Anterior cingulate cortex (tissue), 58 donors: ENCODE results near the gene PTPN12.
"Not testable (repeated sequence)": the region's sequence is repeated elsewhere in the genome, so short reads cannot be mapped to it uniquely, and the experiment has no call there.

Experiments used
- DNase-seq, 58 donors: peaks; one replicate each; lab custom pipeline; 2025; lab: John Stamatoyannopoulos, UW

Gene PTPN12

DNA sequence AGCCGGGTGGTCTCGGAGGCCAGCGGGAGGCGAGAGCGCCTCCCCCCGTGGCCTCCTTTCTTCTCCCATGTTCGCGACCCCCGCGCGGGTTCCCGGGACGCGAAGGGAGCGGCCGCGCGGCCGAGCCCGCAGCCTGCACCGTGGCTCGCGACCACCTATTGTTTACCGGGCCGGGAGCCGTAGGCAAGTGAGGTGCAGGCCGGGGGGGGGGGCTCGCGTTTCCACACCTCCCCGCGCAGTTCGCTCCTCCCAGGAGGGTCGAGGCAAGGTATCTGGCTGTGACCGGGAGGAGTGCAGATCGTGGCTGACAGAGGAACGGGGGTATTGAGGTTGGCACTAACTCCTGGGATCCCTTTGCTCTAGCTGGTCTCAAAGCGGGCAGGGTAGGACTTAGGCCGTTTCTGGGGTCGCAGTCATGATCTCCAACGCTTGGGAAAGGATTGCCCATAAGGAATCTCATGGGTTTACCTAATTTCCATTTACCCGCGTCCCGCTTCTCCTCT lies 734 bp downstream of the PTPN12 start:
- peak in 35 of 58 donors; percentile 2 to 68 (median 37) for DNase-seq

DNA sequence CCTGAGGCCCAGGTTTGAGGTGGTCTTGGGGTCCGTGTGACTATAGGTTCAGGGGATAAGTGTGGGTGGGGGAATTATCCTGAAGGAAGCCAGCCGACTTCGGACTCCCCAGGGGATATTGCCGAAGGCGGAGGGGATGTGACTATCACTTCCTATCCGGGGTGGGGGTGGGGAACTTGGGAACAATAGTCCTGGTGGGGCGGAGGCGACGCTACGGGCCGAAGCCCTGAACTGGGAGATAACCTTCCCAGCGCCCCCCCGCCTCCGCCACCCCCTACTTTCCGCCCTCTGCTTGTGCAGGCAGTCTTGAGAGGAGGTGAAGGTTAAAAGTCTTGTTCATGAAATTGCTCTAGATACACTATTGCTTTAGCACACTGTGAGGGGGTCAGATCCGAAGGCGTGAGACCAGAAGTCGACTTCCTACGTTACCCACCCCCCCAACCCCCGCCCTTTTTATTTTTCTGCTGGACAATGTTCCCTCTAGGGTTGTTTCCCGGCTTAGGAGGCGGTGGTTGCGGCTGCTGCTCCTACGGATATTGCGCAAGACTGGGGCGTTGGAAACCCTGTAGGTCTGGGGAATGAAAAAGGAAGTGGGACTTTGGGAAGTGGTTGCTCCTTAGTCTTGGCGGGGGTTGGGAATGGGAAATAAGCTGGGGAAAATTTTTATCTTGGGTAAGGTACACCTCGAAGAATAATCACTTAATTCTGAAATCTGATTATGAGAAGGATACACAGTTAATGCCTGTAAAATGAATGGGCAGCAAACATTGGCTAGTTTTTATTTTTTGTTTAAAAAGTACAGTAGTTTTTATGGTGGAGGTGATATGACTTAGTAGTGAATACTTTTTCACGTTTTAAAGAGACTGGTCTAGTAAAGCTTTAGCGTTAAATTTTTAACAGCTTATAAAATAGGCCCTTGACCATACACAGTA lies 1.5 kb downstream of the PTPN12 start:
- peak in 49 of 58 donors; percentile 4 to 72 (median 40) for DNase-seq

DNA sequence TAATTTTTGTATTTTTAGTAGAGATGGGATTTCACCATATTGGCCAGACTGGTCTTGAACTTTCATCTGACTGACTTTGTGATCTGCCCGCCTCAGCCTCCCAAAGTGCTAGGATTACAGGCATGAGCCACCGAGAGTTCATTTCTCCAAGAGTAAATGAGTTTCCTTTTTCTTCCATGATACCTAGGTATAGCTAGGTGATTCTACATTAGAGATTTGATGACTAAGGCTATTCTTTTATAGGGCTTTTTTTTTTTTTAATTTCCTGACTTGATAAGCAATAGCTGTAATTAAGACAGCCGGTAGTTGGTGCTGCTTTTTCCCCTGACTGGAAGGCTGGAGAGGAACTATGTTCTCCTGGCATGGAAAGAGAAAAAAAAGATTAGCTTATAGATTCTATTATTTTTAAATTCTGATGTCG lies 3.3 kb downstream of the PTPN12 start:
- no peak for DNase-seq

DNA sequence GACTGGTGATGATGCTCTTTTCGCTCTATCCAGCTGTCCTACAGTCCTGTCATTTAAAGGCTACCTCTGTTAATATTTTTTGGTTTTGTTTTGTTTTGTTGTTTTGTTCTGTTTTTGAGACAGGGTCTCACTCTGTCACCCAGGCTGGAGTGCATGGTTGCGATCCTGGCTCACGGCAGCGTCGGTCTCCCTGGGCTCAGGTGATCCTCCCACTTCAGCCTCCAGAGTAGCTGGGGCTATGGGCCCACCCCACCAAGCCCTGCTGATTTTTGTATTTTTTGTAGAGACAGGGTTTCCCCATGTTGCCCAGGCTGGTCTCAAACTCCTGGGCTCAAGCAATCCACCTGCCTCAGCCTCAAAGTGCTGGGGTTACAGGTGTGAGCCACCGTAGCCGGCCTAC lies 3.9 kb downstream of the PTPN12 start:
- not testable (repeated sequence) for DNase-seq

DNA sequence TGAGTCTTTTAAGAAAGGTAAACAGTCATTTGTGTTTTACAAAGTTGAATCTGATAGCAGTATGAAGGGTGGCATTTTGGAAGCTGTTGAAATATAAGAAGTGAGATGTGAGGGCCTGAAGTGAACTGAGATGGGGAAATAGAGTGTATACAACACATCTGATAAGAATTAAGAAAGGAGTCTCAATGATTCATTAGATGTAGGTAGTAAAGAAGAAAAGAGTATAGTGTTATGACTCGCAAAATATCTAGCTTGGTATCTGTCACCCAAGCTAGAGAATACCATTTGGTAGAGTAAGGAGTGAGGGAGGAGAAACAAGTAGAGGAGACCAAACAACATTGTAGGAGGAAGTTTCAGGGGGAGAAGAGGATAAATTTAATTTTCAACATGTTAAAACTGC lies 5.3 kb downstream of the PTPN12 start:
- DNase-seq = no peak

DNA sequence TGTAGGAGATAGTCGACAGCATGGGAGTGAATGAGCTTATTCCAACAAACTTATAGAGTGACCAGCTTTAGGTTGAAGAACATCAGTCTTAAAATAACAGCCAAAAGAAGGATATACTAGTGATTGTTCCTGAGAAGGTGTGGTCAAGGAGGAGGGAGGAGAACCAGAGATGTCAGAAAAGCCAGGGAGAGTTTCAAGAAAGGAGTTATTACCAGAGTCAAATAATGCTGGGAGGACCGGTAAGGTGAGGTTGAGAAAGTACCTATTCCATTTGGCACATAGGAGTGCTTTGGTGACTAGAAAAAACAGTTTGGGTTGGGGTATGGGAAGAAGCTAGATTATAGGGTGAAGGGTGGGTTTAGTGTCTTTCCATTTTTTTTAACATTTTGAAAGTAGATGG lies 5.8 kb downstream of the PTPN12 start:
- no peak for DNase-seq

DNA sequence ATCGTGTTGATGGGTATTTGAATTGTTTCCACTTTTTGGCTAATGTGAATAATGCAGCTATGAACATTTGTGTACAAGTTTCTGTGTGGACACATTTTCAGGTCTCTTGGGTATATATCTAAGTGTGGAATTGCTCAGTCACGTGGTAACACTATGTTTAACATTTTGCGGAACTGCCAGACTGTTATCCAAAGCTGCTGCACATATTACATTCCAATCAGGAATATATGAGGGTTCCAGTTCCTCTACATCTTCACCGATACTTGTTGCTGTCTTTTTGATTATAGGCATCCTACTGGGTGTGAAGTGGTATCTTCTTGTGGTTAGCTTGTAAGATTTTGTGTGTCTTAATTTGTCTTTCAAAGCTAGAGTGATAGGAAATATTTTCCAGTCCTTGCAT lies 6.8 kb downstream of the PTPN12 start:
- DNase-seq = no peak

DNA sequence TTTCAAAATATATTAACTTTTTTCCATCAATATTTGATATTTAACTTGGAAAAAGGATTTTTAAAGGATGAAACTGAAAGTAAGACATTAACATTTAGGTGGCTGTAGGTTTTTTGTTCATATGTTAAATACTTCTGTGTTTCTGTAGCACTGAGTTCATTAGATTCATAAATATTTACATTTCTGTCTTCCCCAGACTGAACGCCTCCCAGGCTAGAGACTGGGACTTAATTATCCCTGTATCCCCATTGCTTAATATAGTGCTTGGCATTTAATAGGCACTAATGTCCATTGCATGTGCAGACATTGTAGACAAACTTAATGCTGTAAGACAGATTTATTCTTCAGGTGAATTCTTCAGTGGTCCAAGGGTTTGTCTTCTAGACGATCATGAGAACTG lies 7.4 kb downstream of the PTPN12 start:
- DNase-seq = no peak

DNA sequence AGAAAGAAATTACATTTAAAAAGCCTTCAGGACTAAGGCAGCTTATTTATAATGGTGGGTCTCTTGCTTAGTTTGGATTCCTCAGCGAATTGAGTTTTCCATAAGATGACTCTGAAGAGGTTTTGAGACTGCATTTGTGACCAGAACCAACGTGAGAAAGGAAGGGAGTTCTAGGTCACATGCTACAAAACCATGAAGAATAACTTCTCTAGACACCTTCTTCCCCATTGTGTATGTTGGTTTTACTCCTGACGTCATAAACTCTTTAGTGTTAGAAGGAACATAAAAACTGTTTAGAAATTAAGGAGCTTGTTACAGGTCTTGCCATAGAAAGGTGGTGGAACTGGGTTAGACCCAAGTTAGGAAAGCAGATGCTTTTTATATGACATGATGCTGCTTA lies 11.1 kb downstream of the PTPN12 start:
- DNase-seq = no peak

DNA sequence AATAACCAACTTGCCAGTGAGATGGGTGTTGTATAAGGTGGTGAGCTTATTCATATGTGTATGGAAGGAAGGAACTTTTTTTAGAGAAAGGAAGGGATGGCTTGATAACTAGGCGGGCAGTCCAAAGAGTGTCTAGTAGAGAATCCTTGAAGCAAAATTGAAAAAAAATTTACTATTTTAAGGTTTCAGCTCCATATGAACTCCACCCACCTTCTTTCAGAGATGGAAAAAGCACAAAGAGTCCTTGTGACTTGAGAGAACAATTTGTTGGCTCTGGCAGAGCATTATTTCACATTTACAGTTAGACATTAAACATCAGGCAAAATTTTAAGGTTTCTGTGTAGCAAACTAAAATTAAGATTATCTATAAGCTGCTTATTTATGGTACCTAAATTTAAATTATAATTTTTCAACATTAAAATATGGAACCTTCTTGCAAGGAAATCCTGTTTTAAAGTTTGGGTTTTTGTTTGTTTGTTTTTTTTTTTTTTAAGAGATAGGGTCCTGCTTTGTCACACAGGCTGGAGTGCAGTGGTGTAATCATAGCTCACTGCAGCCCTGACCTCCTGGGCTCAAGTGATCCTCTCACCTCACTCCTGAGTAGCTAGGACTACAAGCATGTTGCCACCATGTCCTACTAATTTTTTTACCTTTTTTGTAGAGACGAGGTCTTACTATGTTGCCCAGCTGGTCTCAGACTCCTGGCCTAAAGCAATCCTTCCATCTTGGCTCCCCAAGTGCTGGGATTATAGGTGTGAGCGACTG lies 12.2 kb downstream of the PTPN12 start:
- peak in 1 of 58 donors; percentile 18 for DNase-seq

DNA sequence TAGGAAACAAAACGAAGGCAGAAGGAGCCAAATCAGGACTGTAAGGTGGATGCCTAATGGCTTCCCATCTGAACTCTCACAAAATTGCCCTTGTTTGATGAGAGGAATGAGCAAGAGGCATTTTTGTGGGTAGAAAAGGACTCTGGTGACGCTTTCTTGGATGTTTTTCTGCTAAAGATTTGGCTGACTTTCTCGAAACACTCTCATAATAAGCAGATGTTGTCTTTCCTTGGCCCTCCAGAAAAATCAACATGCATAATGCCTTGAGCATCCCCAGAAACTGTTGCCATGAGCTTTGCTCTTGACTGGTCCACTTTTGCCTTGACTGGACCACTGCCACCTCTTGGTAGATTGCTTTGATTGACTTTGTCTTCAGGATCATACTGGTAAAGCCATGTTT lies 13.5 kb downstream of the PTPN12 start:
- DNase-seq = no peak

DNA sequence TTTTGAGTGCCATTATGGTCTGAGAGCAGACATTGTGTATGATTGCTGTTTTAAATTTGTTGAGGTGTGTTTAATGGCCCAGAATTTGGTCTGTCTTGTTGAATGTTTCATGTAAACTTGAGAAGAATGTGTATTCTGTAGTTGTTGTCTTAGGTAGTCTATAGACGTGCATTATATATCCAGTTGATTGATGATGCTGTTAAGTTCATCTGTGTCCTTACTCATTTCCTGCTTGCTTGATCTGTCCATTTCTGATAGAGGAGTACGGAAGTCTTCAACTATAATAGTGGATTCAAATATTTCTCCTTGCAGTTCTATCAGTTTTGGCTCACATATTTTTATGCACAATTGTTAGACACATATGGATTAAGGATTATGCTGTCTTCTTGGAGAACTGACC lies 16.0 kb downstream of the PTPN12 start:
- DNase-seq = no peak

DNA sequence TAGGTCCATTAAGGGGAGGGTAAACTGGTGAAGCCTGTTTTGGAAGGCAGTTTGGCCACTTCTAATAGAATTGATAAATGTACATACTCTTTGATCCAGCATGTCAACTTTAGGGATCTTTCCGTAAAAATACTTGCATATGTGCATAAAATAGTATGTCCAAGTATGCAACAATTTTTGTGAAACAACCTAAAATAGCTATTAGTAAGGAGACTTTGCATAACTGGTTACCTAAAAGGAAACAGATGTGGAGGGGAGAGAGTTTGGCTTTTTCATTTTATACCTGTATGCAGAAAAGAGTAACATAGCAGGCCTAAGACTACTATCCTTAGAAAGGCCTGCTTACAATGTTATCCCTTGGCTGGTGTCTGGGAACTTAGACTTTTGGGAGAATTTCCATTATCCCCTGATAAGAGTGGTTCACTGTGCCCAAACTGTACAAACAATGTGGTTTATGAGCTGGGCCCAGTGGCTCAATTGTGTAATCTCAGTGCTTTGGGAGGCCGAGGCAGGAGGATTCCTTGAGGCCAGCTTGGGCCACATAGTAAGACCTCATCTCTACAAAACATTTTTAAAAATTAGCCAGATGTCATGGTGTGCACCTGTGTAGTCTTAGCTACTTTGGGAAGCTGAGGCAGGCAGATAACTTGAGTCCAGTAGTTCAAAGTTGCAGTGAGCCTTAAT lies 21.3 kb downstream of the PTPN12 start:
- DNase-seq = no peak

DNA sequence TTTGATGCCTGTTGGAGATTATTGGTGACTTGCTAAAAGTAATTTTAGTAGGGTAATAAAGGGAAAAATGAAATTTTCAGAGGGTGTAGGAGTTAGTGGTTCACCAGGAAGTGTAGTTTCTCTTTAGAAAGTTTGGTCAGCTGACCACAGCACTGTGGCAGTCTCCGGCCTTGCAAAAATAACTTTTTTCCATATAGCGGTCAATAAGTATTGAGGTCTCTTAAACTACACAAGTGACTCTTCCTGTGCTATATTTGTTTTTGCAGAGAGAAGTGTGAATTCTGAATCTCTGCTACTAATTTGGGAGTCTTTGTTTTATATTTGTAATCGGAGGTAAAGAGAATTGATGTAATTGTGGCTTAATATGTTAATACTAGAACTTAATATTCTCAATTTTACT lies 24.3 kb downstream of the PTPN12 start:
- no peak for DNase-seq

DNA sequence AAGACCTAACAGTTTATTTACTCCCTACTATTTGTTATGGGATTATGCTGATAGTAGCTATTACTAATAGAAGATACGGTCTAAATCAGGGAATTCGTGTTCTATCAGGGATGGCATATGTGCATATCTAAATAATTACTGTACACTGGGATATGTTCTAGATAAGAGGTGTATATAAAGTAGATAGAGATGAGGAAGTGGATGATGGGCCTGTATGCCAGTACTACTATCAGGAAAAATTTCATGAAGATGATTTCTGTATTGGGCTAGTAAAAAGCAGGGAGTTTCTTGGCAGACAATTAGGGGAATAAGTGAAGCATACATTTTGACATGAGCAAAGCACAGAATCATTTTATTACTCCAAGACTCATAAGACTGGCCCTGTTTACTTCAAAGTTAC lies 26.2 kb downstream of the PTPN12 start:
- no peak for DNase-seq

DNA sequence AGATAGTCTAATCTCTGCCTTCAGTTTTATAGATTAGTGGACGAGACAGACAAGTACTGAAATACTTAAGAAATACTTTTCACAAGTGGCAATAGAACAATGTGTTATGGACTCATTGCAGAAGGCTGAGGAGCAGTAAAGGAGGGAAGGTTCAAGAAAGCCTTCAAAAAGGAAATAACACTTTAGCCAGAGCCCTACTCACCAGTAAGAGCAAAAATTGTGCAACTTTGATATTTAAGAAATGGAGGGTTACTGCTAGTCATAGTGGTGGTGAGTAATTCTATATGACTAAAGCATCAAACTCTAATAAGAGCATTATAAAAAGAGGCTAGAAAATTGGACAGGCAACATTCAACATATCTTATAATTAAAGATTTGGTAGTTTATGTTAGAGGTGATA lies 28.8 kb downstream of the PTPN12 start:
- DNase-seq = no peak

DNA sequence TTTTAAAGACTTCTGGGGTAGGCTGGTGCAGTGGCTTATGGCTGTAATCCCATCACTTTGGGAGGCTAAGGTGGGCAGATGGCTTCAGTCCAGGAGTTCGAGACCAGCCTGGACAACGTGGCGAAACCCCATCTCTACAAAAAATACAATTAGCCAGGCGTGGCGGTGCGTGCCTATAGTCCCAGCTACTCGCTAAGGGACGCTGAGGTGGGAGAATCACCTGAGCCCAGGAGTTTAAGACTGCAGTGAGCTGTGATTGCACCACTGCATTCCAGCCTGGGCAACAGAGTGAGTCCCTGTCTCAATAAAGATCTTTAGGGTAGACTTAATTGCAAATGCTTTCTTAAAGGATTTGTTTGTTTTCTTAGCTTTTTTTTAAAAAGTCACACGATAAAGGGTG lies 29.3 kb downstream of the PTPN12 start:
- DNase-seq = no peak

DNA sequence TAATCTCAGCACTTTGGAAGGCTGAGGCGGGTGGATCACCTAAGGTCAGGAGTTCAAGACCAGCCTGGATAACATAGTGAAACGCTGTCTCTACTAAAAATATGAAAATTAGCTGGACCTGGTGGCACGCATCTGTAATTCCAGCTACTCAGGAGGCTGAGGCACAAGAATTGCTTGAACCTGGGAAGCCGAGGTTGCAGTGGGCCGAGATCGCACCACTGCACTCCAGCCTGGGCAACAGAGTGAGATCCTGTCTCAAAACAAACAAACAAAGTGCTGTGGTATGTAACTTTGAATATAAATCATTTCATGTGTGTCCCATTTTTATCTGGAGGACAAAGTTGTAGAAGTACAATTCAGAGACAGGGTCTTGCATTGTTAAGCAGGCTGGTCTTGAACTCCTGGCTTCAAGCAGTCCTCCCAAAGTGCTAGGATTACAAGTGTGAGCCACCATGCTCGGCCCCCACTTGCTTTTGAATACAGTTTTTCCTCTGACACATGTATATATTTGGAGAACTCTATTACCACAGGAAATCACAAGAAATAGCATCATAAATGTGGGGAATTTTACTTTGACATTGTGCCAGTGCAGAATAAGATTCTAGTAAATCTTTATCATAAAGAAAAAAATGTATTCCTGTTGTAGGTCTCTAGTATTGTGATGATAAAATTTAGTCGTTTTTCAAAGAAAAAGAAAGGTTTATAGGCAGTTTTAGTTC lies 32.6 kb downstream of the PTPN12 start:
- no peak for DNase-seq

DNA sequence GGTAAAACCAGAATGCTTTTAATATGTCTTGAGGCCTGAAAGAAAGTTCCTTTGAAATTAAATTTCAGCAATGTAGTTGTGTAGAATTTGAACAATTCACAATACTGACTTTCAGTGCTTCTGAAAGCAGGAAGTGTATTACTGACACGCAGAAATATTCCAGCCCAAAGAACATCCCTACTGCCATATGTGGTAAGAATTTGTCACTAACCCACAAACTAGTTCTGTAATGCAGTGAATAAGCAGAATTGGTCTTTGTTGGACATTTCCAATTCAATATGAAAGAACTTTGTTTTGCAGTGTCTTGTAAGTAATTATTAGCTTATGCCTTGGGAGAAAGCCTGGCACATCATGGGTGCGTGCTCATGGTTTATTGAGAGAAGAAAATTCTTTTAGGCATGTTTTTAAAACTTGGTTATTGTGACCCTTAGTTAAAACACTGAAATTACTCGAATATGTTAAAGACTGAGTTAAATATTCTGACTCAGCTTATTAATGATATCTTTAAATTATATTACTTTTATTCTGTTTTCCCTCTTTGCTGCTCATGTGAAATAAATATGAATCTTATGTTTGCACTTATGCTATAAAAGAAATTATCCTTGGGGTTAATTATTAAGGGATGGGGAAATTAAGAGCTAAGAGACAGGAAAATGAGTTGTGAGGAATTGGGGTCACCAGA lies 33.4 kb downstream of the PTPN12 start:
- DNase-seq = peak in 2 of 58 donors; percentile 1 to 44

DNA sequence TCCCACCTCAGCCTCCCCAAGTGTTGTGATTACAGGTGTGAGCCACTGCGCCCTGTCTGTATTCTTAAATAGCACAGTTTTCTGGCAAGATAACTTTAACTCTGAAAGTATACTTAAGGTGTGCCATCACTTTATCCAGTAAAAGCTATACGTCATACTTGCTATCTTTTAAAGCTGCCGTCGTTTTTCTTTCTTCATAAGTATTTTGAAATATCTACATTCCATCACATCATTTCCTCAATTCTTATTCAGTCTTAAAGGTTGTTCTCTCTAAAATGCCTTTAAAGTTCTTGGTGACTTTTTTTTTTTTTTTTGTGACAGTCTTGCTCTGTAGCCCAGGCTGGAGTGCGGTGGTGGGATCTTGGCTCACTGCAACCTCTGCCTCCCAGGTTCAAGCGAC lies 34.7 kb downstream of the PTPN12 start:
- DNase-seq = no peak
